Stimulated activated CD8-positive, alpha-beta memory T cell treated with anti-CD3 and anti-CD28 coated beads, Interleukin-7, amount 100 ng/mL, for 48 hours (primary cell): ENCODE data around the gene CTXN1.
"Not testable (repeated sequence)": the region's sequence is repeated elsewhere in the genome, so short reads cannot be mapped to it uniquely, and the experiment has no call there.

Source experiments
- DNase-seq, 2 donors: peaks; one replicate each; pipeline ENCODE4 v3.0.0-alpha.2; 2020; ENCODE audit warnings: low read depth in 1 of 2; ENCODE audit errors: extremely low read depth in 1 of 2

Gene CTXN1

DNA sequence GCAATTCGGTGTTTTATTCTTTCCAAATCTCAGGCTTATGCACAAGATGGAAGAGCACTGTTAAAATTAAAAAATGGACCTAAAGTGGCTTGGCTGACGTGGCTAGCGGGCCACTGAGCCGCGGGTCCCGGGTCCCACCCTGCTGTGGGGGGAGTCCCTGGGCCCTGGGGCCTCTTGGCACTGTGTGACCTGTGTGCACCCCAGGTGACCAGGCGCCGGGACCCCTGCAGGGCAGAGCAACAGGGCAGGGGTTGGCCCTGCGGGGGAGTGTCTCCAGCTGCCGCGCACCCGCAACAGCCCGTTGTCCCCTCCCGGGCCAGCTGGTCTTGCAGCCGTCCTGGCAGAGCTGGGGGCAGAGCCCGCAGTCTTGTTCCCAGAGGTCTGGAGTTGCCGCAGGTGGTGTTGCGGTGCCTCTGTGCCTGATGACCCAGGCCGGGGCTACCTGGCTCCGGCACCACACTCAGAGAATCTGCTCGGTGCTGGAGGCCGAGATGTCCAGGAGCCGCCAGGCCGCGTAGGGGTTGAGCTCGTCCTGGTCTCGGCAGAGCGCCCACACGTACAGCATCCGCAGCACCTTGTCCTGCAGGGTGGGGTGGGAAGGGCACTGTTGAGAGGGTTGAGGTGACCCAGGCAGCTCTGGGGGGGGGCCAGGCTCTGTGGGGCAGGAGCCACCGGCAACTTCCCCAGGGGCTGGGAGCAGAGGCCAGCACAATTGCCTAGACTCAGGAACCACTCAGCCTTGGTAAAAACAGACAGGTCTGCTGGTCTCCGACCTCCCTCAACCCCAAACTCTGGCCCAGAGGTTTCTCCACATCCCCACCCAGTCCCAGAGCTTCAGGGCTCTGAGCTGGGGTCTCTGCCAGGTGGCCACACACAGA, 1.0 kb upstream of the CTXN1 start:
- no peak for DNase-seq

DNA sequence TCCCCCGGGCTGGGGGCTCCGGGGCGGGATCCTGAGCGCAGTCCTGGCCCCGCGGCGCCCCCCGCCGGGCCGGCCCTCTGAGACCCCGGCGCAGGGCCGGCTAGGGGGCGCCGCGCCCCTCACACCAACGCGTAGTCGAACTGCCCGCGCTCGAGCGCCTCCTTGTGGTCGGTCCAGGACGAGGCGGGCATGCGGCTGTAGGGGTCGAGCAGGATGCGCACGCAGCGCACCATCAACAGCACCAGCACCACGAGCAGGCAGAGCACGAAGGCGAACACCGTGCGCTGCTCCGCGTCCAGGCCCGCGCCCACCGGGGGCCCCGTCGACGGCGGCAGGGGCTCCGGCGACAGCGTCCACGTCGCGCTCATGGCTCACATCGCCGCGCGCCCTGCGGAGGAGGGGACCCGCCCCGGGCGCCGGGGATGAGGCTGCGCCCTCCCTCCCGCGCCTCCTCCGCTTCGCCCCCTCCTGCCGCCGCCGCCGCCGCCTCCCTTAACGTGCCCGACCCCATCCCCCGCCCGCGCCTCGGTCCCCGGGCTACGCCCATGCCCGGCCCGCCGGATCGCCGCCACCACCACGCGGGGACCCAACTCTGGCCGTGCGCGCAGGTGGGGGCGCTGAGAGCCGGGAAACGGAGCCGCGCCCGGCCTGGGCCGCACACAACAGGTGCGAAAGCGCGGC, 624 bp downstream of the CTXN1 start:
- peak; percentile 50 to 69 for DNase-seq

- DNase-seq, result no peak
Measured at GRCh38 chr19:7924651-7925170, 1.2 kb downstream of the CTXN1 start.

DNA sequence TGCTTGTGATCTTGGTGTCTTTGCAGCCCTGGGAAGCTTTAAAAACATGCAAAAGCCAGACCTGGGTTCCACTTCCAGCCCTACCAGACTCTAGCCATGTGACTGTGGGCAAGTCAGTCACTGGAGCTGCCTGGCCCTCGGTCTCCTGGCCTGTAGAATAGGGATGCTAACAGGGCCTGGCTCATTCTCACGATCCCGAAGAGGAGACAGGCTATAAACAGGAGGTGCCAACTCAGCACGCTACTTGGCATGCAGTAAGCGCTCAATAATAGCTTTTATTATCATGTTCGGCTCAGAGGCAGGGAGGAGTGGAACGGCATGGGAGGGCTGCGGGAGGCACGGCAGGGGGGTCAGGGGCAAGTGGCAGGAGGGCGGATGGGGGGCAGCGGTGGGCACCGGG, 1.7 kb downstream of the CTXN1 start:
- DNase-seq, result no peak

DNA sequence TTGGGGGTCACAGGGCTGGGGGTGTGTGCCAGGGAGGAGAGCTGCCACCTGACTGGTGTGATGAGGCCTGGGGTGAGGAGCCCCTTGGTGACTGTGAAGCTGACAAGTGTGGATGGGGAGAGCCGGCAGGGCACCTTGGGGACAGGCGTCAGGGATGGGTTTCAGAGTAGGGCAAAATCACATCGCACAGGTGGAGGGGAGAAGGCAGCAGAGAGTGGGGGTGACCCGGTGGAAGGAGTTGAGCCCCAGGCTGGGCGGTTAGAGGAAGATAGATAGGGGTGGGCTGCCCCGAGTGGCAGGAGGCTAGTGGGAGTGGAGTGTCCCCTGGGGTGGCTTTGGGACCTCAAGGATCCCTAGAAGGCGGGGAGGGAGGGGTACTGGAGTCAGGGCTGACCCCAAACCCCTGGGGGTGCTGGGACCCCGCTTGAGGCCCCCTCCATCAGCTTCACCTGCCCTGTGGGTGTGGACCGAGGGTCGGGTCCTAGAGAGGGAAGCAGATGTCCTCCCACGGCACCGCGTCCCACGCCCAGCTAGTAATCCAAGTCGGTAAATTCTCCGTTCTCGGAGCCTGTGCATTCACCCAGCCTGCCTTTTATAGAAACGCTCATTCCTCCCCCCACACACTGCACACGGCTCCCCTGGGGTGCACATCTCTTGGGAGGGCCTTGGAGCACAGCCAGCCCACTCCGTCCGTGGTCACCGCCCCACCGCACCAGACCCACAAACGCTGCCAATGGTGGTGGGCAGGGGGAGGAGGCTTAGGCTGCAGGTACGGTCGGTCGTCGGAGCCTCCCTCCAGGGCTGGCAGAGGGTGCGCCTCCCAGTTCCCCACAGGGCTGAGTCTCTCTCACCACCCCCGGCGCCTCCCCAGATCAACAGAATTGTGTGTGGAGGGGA, 2.4 kb downstream of the CTXN1 start:
- no peak for DNase-seq

- no peak for DNase-seq
Measured at GRCh38 chr19:7922836-7923195, 3.1 kb downstream of the CTXN1 start.

DNA sequence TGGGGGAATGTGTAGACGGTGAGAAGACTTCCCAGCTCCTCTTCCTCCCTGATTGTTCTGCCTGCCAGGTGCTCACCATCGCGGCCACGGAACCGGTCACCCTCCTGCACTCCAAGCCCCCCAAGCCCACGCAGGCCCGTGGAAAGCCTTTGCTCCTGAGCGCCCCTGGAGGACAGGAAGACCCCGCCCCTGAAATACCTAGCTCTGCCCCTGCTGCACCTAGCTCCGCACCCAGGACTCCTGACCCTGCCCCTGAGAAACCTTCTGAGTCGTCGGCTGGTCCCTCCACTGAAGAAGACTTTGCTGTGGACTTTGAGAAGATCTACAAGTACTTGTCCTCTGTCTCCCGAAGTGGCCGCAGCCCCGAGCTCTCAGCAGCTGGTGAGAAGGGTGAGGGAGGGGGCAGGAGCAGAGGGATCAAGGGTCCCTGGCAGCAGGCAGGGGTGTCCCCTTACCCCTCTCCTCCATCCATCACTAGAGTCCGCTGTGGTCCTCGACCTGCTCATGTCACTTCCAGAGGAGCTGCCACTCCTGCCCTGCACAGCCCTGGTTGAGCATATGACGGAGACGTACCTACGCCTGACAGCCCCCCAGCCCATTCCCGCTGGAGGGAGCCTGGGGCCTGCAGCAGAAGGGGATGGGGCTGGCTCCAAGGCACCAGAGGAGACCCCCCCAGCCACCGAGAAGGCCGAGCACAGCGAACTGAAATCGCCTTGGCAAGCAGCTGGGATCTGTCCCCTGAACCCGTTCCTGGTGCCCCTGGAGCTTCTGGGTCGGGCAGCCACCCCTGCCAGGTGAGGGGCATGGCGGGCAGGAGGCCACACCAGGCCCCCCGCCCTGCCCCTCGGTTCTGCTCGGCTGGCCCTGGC, 3.7 kb downstream of the CTXN1 start:
- no peak for DNase-seq

DNA sequence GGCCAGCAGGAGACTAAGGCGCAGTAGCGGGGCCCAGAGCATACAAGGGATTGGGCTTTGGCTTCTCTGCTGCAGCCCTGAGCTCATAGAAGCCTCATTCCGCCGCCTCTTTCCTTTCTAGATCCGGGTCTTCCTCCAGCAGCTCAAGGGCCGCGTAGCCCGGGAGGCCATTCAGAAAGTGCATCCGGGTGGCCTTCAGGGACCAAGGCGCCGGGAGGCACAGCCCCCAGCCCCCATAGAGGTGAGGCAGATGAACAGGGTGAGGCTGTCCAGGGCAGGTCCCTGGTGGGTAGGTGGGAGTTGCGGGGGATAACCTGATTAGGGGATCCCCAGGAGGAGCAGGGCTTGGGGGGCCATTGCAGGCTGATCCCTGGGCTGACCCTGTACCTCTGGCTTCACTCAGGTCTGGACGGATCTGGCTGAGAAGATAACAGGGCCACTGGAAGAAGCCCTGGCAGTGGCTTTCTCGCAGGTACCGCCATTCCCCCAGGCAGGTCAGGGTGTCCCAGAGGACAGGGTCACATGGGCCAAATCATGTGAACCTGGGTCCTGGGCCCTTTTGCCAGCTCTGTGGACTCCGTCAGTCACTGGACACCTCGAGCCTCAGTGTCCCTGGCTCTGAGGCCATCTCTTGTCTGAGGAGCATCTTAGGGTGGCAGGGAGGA, 4.5 kb downstream of the CTXN1 start:
- no peak for DNase-seq

GRCh38 chr19:7920519-7921301, 5.2 kb downstream of the CTXN1 start:
- DNase-seq, result peak; percentile 91 to 99

- DNase-seq, result peak; percentile 93 to 95
Measured at GRCh38 chr19:7919610-7920518, 6.1 kb downstream of the CTXN1 start, which contains the start of gene SNAPC2. Gene SNAPC2 (plus strand): TSS chr19:7920338. CDS start chr19:7920367, 29 bp downstream.

DNA sequence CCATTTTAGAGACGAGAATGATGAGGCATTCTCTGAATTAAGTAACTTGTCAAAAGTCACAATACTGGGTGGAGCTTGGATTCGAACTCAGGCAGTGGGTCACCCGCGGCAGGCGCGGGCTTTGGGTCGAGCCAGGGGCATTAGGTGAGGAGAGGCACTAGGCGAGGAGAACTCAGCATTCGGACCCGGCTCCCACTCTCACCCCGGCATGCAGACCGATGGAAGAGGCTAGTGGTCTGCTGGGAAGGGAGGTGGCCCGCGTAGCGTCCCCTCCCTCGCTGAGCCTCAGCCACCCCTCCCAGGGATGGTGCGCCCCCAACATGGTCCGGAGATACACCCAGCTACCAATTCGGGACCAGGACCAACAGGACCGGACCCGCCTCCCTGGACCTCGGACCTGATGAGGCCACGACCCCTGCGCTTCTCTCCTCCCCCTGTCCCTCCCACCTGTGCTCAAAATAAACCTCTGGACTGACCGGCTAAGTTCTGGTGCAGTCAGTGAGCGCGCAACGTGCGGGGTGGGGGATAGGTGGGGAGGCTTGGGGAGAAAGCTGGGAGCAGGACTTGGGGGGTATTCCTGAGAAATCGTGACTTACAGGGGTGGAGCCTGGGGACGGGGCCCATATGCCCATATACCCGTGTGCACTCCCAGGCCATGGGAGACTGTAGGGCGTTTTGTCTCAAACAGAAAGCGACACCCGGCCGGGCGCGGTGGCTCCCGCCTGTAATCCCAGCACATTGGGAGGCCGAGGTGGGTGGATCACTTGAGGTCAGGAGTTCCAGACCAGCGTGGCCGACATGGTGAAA, 7.1 kb downstream of the CTXN1 start:
- DNase-seq, result no peak

GRCh38 chr19:7918062-7918614, 7.8 kb downstream of the CTXN1 start:
- not testable (repeated sequence) for DNase-seq

- no peak for DNase-seq
Measured at GRCh38 chr19:7917267-7918061, 8.5 kb downstream of the CTXN1 start.

- no peak for DNase-seq
Measured at GRCh38 chr19:7916955-7917266, 9.0 kb downstream of the CTXN1 start.

GRCh38 chr19:7916103-7916954, 9.6 kb downstream of the CTXN1 start:
- DNase-seq, result peak in 1 of 2 donors; percentile 33
